SK-N-SH treated with all-trans-retinoic acid at 6 μM for 48 hours (cell line): Measurements from ENCODE around the gene ADM5.

Experiments used
- ARNTL ChIP-seq: fragments of 450-650 bp; formaldehyde crosslinking; IDR thresholded peaks from 2 replicates; pipeline ENCODE4 v1.5.0; 2020; ENCODE audit warnings: low read depth, mild to moderate bottlenecking, moderate library complexity, borderline replicate concordance
- BACH2 ChIP-seq: fragments of 250-450 bp; sonication (Bioruptor Pico); IDR thresholded peaks from 2 replicates; pipeline ENCODE4 v1.9.0; 2021; ENCODE audit warnings: mild to moderate bottlenecking, borderline replicate concordance
- GLIS3 ChIP-seq: fragments of 250-450 bp; sonication (Bioruptor Pico); IDR thresholded peaks from 2 replicates; pipeline ENCODE4 v1.5.0; 2020; ENCODE audit warnings: mild to moderate bottlenecking, moderate library complexity
- PPARA ChIP-seq: fragments of 250-450 bp; sonication (Bioruptor Pico); IDR thresholded peaks from 2 replicates; pipeline ENCODE4 v1.5.0; 2020; ENCODE audit warnings: mild to moderate bottlenecking, borderline replicate concordance
- RARB ChIP-seq: fragments of 250-450 bp; sonication (Bioruptor Pico); IDR thresholded peaks from 2 replicates; pipeline ENCODE4 v1.8.0; 2021; ENCODE audit warnings: mild to moderate bottlenecking, moderate library complexity
- SNAI2 ChIP-seq: fragments of 250-450 bp; sonication (Bioruptor Pico); IDR thresholded peaks from 2 replicates; pipeline ENCODE4 v1.5.0; 2020; ENCODE audit warnings: mild to moderate bottlenecking, moderate library complexity
- ZFP3 ChIP-seq: fragments of 250-450 bp; sonication (Bioruptor Pico); IDR thresholded peaks from 2 replicates; pipeline ENCODE4 v1.5.0; 2020; ENCODE audit warnings: mild to moderate bottlenecking, moderate library complexity
- ZFP30 ChIP-seq: fragments of 450-650 bp; formaldehyde crosslinking; IDR thresholded peaks from 2 replicates; pipeline ENCODE4 v1.5.0; 2022; ENCODE audit warnings: mild to moderate bottlenecking, moderate library complexity
- ZNF565 ChIP-seq: fragments of 450-650 bp; formaldehyde crosslinking; conservative IDR thresholded peaks from 2 replicates; pipeline ENCODE4 v1.5.0; 2020; ENCODE audit warnings: low read depth, mild to moderate bottlenecking, moderate library complexity
- TF ChIP-seq, protein P1 (sequence below): fragments of 250-450 bp; sonication (Bioruptor Pico); IDR thresholded peaks from 2 replicates; pipeline ENCODE4 v1.5.1; 2021; ENCODE audit warnings: mild to moderate bottlenecking, moderate library complexity
- TF ChIP-seq, protein P2 (sequence below): fragments of 250-450 bp; sonication (Bioruptor Pico); IDR thresholded peaks from 2 replicates; pipeline ENCODE4 v1.8.0; 2020; ENCODE audit warnings: mild to moderate bottlenecking, moderate library complexity, borderline replicate concordance
- TF ChIP-seq, protein P3 (sequence below): fragments of 250-450 bp; sonication (Bioruptor Pico); IDR thresholded peaks from 2 replicates; pipeline ENCODE4 v1.5.0; 2020; ENCODE audit warnings: mild to moderate bottlenecking, moderate library complexity

DNA sequence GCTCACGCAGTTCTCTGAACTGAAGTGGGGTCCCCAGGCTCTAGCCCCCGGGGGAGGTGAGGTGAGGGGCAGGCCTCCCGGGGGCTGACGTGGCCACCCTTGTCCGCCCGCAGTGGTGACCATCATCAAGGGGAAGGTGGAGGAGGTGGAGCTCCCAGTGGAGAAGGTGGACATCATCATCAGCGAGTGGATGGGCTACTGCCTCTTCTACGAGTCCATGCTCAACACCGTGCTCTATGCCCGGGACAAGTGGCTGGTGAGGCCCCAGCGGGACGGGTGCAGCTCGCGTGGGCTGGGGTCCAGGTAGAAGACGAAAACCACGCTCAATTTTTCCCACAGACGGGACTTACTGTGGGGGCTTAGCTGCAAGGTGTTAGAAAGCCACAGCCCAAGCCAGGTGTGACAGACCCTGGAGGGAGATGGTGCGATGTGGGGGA lies 5.6 kb upstream of the ADM5 start:
- TF ChIP-seq ZNF565 (CRISPR knock-in tag) (no peak), ZFP3 (CRISPR knock-in tag) (no peak), SNAI2 (CRISPR knock-in tag) (no peak), ARNTL (no peak), BACH2 (no peak), GLIS3 (CRISPR knock-in tag) (no peak), ZFP30 (CRISPR knock-in tag) (no peak), RARB (no peak), PPARA (CRISPR knock-in tag) (no peak)
- TF ChIP-seq, protein P1, sequence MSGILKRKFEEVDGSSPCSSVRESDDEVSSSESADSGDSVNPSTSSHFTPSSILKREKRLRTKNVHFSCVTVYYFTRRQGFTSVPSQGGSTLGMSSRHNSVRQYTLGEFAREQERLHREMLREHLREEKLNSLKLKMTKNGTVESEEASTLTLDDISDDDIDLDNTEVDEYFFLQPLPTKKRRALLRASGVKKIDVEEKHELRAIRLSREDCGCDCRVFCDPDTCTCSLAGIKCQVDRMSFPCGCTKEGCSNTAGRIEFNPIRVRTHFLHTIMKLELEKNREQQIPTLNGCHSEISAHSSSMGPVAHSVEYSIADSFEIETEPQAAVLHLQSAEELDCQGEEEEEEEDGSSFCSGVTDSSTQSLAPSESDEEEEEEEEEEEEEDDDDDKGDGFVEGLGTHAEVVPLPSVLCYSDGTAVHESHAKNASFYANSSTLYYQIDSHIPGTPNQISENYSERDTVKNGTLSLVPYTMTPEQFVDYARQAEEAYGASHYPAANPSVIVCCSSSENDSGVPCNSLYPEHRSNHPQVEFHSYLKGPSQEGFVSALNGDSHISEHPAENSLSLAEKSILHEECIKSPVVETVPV: no peak
- TF ChIP-seq, protein P2, sequence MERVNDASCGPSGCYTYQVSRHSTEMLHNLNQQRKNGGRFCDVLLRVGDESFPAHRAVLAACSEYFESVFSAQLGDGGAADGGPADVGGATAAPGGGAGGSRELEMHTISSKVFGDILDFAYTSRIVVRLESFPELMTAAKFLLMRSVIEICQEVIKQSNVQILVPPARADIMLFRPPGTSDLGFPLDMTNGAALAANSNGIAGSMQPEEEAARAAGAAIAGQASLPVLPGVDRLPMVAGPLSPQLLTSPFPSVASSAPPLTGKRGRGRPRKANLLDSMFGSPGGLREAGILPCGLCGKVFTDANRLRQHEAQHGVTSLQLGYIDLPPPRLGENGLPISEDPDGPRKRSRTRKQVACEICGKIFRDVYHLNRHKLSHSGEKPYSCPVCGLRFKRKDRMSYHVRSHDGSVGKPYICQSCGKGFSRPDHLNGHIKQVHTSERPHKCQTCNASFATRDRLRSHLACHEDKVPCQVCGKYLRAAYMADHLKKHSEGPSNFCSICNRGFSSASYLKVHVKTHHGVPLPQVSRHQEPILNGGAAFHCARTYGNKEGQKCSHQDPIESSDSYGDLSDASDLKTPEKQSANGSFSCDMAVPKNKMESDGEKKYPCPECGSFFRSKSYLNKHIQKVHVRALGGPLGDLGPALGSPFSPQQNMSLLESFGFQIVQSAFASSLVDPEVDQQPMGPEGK: no peak
- TF ChIP-seq, protein P3, sequence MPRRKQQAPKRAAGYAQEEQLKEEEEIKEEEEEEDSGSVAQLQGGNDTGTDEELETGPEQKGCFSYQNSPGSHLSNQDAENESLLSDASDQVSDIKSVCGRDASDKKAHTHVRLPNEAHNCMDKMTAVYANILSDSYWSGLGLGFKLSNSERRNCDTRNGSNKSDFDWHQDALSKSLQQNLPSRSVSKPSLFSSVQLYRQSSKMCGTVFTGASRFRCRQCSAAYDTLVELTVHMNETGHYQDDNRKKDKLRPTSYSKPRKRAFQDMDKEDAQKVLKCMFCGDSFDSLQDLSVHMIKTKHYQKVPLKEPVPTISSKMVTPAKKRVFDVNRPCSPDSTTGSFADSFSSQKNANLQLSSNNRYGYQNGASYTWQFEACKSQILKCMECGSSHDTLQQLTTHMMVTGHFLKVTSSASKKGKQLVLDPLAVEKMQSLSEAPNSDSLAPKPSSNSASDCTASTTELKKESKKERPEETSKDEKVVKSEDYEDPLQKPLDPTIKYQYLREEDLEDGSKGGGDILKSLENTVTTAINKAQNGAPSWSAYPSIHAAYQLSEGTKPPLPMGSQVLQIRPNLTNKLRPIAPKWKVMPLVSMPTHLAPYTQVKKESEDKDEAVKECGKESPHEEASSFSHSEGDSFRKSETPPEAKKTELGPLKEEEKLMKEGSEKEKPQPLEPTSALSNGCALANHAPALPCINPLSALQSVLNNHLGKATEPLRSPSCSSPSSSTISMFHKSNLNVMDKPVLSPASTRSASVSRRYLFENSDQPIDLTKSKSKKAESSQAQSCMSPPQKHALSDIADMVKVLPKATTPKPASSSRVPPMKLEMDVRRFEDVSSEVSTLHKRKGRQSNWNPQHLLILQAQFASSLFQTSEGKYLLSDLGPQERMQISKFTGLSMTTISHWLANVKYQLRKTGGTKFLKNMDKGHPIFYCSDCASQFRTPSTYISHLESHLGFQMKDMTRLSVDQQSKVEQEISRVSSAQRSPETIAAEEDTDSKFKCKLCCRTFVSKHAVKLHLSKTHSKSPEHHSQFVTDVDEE (CRISPR knock-in tag): no peak
